Endothelial cell (in vitro differentiated cells): ENCODE data around the gene GAK. TPM values are rescaled to one million over a fixed set of nuclear protein-coding genes. Genes with fewer than 3 reads are reported as not detected.
"Not testable (repeated sequence)": the region's sequence is repeated elsewhere in the genome, so short reads cannot be mapped to it uniquely, and the experiment has no call there.

Experiments used
- DNase-seq: peaks from one replicate; pipeline ENCODE4 v3.0.0; 2021; ENCODE audit warnings: low spot score
- H3K27ac Mint-ChIP-seq: one replicate; pipeline ENCODE4 v1.8.0; 2021; ENCODE audit warnings: mixed read lengths, inconsistent platforms; ENCODE audit not compliant: unreplicated experiment
- H3K27me3 Mint-ChIP-seq: one replicate; pipeline ENCODE4 v1.8.0; 2021; ENCODE audit warnings: mild to moderate bottlenecking, moderate library complexity, mixed read lengths, inconsistent platforms; ENCODE audit not compliant: unreplicated experiment
- H3K36me3 Mint-ChIP-seq: one replicate; pipeline ENCODE4 v1.8.0; 2021; ENCODE audit warnings: mild to moderate bottlenecking, low read depth, mixed read lengths, inconsistent platforms; ENCODE audit not compliant: unreplicated experiment
- H3K4me1 Mint-ChIP-seq: one replicate; pipeline ENCODE4 v1.8.0; 2021; ENCODE audit warnings: mild to moderate bottlenecking, mixed read lengths, inconsistent platforms; ENCODE audit not compliant: unreplicated experiment
- H3K4me3 Mint-ChIP-seq: one replicate; pipeline ENCODE4 v1.8.0; 2021; ENCODE audit warnings: mild to moderate bottlenecking, mixed read lengths, inconsistent platforms; ENCODE audit not compliant: unreplicated experiment
- H3K9me3 Mint-ChIP-seq: one replicate; pipeline ENCODE4 v1.8.0; 2021; ENCODE audit warnings: mixed read lengths, inconsistent platforms; ENCODE audit not compliant: unreplicated experiment
- total RNA-seq: library from RNA; stranded (reverse); fragmentation: NEBNext Ultra II Directional; extraction: Animal tissue kit (Norgen Biotek cat#: 25700); gene quantifications from one replicate; pipeline ENCODE4 v1.2.1, GENCODE V29; 2021; ENCODE audit not compliant: unreplicated experiment
- TF ChIP-seq, protein P1 (sequence below): fragments of 200-600 bp; sonication (generic); IDR thresholded peaks from one replicate; pipeline ENCODE4 v1.5.0; 2021; ENCODE audit warnings: antibody characterized with exemption; ENCODE audit not compliant: unreplicated experiment

Gene GAK
- total RNA-seq, 1 donor from 2014 or later, result 112 TPM

- no peaks in the 10 kb centered on the region for H3K36me3 Mint-ChIP-seq
- no peak overlapping the region for H3K27ac Mint-ChIP-seq
- TF ChIP-seq, protein P1, sequence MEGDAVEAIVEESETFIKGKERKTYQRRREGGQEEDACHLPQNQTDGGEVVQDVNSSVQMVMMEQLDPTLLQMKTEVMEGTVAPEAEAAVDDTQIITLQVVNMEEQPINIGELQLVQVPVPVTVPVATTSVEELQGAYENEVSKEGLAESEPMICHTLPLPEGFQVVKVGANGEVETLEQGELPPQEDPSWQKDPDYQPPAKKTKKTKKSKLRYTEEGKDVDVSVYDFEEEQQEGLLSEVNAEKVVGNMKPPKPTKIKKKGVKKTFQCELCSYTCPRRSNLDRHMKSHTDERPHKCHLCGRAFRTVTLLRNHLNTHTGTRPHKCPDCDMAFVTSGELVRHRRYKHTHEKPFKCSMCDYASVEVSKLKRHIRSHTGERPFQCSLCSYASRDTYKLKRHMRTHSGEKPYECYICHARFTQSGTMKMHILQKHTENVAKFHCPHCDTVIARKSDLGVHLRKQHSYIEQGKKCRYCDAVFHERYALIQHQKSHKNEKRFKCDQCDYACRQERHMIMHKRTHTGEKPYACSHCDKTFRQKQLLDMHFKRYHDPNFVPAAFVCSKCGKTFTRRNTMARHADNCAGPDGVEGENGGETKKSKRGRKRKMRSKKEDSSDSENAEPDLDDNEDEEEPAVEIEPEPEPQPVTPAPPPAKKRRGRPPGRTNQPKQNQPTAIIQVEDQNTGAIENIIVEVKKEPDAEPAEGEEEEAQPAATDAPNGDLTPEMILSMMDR, result no peak
- no peak for DNase-seq
- no peaks in the 10 kb centered on the region for H3K4me1 Mint-ChIP-seq
- no peaks in the 10 kb centered on the region for H3K9me3 Mint-ChIP-seq
- H3K27me3 Mint-ChIP-seq, result peaks cover 4% of the 10 kb centered on the region
- no peak overlapping the region for H3K4me3 Mint-ChIP-seq
Observed at GRCh38 chr4:814312-814850, 117.7 kb downstream of the GAK start.

DNA sequence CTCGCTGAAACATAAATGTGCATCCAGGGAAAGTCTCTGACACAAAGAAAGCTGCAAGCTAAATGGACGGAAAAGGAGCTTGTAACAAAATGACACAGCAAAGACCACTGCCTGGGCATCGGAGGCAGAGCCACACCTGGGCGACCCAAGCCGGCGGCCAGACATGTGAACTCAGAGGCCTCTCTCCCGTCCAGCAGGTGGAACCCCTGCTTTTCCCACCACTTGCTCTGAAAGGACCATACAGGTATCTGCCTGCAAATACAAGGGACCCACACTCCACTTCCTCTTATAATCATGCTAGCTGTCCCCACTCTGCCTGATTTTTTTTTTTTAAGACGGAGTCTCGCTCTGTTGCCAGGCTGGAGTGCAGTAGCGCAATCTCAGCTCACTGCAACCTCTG, 118.2 kb downstream of the GAK start:
- Mint-ChIP-seq H3K4me3 (no peak overlapping the region), H3K27me3 (peaks cover 4% of the 10 kb centered on the region), H3K36me3 (no peaks in the 10 kb centered on the region), H3K27ac (no peak overlapping the region), H3K9me3 (no peaks in the 10 kb centered on the region), H3K4me1 (no peaks in the 10 kb centered on the region)
- TF ChIP-seq, protein P1, result no peak
- no peak for DNase-seq

DNA sequence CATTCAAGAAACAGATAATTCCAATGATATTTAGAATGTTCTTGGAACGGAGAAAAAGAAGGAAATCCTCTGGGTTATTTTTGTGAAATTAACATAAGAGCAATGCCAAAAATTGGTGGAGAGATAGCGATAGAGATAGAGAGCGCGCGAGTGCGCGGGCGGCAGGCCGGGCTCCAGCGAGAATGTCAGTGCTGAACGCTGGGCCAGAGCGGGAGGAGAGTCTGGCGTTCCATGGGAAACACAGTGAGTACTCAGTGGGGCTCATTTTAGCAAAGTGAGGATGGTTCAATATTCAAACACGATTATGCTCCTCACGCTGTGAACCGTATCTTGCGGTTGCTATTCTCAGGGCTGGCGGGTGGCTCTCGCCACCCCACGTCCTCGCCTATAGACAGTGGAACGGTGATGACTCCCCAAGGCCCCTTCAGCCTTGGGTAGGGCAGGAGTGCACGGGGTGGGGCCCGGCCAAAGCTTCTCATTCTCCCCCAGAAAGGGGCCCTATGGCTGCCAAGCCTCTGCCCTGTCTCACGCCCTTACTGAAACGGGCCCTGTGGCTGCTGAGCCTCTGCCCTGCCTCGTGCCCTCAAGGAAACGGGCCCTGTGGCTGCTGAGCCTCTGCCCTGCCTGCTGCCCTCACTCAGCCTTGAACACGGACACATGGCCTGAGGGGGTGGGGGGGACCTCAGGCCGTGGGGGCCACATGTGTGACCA, 123.1 kb downstream of the GAK start:
- Mint-ChIP-seq H3K27ac (no peak overlapping the region), H3K9me3 (no peaks in the 10 kb centered on the region), H3K4me3 (no peak overlapping the region), H3K4me1 (no peaks in the 10 kb centered on the region), H3K27me3 (no peaks in the 10 kb centered on the region), H3K36me3 (no peaks in the 10 kb centered on the region)
- no peak for DNase-seq
- TF ChIP-seq, protein P1, result no peak

GRCh38 chr4:807792-808191, 124.3 kb downstream of the GAK start:
- TF ChIP-seq, protein P1, result no peak
- DNase-seq, result no peak
- Mint-ChIP-seq H3K27ac (no peak overlapping the region), H3K9me3 (no peaks in the 10 kb centered on the region), H3K36me3 (no peaks in the 10 kb centered on the region), H3K4me1 (no peaks in the 10 kb centered on the region), H3K4me3 (no peak overlapping the region), H3K27me3 (no peaks in the 10 kb centered on the region)

DNA sequence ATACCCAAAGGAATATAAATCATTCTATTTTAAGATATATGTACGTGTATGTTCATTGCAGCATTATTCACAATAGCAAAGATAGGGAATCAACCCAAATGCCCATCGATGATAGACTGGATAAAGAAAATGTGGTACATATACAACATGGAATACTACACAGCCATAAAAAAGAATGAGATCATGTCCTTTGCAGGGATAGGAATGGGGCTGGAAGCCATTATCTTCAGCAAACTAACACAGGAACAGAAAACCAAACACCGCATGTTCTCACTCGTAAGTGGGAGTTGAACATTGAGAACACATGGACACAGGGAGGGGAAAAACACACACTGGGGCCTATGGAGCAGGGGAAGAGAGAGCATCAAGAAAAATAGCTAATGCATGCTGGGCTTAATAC, 125.1 kb downstream of the GAK start:
- not testable (repeated sequence) for H3K9me3 Mint-ChIP-seq, DNase-seq, H3K36me3 Mint-ChIP-seq, H3K4me3 Mint-ChIP-seq, H3K4me1 Mint-ChIP-seq, H3K27ac Mint-ChIP-seq, H3K27me3 Mint-ChIP-seq
